ENCODE results near the gene KIAA1671. TPM values are rescaled to one million over a fixed set of nuclear protein-coding genes. Genes with fewer than 3 reads are reported as not detected.
A peak's percentile ranks its signal among the peaks of the same experiment; 100 is the strongest.

Gene KIAA1671
- total and polyA plus RNA-seq, 4 donors = 8.7 to 35.9 (median 19.1) TPM

DNA sequence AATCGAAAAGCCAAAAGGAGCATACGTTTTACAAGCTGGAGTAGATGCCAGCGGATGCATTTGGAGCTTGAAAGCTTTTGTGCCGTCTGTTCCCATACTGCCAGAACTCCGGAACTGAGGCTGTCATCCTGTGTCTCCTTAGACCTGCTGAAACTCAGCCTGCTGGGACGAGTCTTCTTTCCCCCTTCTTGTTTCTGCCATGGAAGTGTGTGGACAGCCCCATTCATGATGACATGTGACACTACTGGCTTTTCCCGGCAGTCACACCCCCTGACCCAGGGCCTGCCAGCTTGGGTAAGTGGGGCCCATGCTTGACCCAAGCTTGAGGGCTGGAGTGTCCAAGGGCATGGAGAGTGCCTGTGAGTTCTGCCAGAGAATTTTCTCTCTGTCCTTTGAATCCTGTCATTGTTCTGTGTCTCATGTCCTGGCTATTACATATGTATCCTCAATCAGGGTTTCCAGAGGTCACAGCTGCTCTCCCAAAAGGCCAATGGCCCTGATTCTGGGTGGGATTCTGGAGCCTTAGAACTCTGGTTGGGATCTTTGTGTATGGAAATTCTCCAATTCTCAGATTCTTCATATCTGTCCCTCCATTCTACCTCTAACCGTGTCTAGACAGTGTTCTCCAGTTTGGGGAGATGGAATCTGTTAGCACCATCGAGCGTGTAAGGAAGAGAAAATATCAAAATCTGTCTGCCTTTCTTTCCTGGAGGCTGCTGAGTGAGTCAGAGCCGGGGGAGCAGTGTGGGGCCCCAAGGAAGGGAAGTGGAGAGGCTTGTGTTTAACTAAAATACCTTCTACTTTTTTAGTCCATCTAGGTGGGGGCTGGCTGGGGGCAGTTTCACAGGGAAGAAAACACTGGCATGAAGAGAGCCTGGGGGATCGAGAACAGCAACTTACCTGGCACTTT, 73.2 kb downstream of the KIAA1671 start:
- TF ChIP-seq GABPA (IDR thresholded peaks at IDR 0.05 in 1 of 2, conservative IDR thresholded peaks at IDR 0.05 in 1 of 2) (no peak), NR2F2 (IDR thresholded peaks at IDR 0.05) (peak; percentile 63), RXRA (IDR thresholded peaks at IDR 0.05) (peak in 1 of 2 donors; percentile 6)
- Histone ChIP-seq H3K36me3 (ENCODE audit: control insufficient read depth in 4 of 4, insufficient read depth in 3 of 4, low read depth in 1 of 4, low read length in 3 of 4) (no peaks in the 10 kb centered on the region), H3K4me1 (ENCODE audit: control insufficient read depth in 4 of 4, insufficient read depth in 4 of 4, low read length in 3 of 4) (peaks cover 0 to 3% (median 0%) of the 10 kb centered on the region in 4 donors), H3K9ac (ENCODE audit: low read depth in 1 of 2, low read length in 2 of 2) (no peak overlapping the region), H3K9me3 (ENCODE audit: control insufficient read depth in 4 of 4, low read length in 3 of 4) (no peaks in the 10 kb centered on the region), H3K27me3 (ENCODE audit: control insufficient read depth in 4 of 4, insufficient read depth in 4 of 4, low read length in 3 of 4) (no peaks in the 10 kb centered on the region), H3K27ac (ENCODE audit: low read depth in 1 of 2, low read length in 2 of 2) (peak overlapping the region; percentile 61 to 63), H3K4me3 (ENCODE audit: low read depth in 1 of 3, low read length in 3 of 3) (no peak overlapping the region)
- WGBS = 75% methylated on average over 12 of the region's 12 CpGs
- DNase-seq (ENCODE audit: low spot score) = no peak

DNA sequence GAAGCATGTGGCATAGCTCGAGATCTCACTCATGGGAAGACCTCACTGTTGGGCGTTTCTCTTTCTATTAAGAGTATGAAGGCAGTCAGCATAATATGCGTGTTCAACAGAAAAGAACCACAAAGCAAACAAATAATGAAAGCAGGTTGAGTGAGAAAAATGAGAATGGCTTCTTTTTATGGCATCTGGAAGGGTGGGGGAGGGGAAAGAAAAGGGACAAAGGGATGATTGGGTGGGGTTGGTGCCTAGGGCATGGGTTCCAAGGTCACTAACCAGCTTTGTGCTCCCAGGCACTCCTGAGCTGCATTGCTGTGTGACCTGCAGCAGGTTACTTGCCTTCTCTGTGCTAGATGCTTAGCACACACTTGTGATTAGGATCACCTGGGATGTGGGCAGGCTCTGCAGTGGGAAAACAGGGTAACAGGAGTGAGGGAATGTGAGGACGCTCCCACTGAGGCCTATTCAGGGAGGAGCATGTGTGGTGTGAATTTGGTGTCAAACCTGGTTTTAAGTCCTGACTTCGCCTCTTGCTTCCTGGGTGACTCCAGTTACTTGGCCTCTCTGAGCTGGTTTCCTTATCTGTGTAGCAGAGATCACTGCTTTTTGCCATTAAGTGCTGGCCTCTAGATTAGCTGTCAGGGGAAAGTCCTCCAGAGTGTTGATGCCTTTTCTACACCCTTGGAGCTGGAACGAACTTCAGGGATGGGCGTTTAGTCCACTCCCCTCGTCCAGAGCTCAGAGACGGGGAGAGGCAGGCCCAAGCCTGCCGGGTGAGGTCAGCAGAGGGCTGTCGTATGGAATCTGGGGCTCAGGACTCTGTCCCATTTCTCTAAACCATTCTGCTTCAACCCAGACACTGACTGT, 74.8 kb downstream of the KIAA1671 start:
- Histone ChIP-seq H3K27ac (ENCODE audit: low read depth in 1 of 2, low read length in 2 of 2) (no peak overlapping the region), H3K36me3 (ENCODE audit: control insufficient read depth in 4 of 4, insufficient read depth in 3 of 4, low read depth in 1 of 4, low read length in 3 of 4) (no peaks in the 10 kb centered on the region)
- WGBS = 79% methylated on average over 11 of the region's 11 CpGs

DNA sequence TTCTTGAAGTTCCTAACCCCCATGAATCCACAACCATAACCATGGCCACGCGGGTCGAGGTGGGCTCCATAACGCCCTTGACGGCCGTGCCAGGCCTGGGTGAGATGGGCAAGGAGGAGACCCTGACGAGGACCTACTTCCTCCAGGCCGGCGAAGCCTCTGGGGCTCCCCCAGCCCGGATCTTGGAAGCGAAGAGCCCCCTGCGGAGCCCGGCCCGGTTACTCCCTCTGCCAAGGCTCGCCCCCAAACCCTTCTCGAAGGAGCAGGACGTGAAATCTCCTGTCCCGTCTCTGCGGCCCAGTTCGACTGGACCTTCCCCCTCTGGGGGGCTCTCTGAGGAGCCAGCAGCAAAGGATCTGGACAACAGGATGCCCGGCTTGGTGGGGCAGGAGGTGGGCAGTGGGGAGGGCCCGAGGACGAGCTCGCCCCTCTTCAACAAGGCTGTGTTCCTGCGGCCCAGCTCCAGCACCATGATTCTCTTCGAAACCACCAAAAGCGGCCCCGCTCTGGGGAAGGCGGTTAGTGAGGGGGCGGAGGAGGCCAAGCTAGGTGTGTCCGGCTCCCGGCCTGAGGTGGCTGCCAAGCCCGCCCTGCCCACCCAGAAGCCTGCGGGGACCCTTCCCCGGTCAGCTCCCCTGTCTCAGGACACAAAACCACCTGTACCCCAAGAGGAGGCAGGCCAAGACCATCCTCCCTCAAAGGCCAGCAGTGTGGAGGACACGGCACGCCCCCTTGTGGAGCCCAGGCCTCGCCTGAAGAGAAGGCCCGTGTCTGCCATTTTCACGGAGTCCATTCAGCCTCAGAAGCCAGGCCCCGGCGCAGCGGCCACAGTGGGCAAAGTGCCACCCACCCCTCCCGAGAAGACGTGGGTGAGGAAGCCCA, 75.7 kb downstream of the KIAA1671 start:
- 91% methylated on average over 45 of the region's 45 CpGs for WGBS
- H3K9ac ChIP-seq (ENCODE audit: low read depth in 1 of 2, low read length in 2 of 2) = no peak overlapping the region
- H3K36me3 ChIP-seq (ENCODE audit: control insufficient read depth in 4 of 4, insufficient read depth in 3 of 4, low read depth in 1 of 4, low read length in 3 of 4) = no peaks in the 10 kb centered on the region
- peaks cover 0 to 3% (median 0%) of the 10 kb centered on the region in 4 donors for H3K4me1 ChIP-seq (ENCODE audit: control insufficient read depth in 4 of 4, insufficient read depth in 4 of 4, low read length in 3 of 4)
- no peaks in the 10 kb centered on the region for H3K27me3 ChIP-seq (ENCODE audit: control insufficient read depth in 4 of 4, insufficient read depth in 4 of 4, low read length in 3 of 4)
- H3K4me3 ChIP-seq (ENCODE audit: low read depth in 1 of 3, low read length in 3 of 3) = no peak overlapping the region
- no peaks in the 10 kb centered on the region for H3K9me3 ChIP-seq (ENCODE audit: control insufficient read depth in 4 of 4, low read length in 3 of 4)
- H3K27ac ChIP-seq (ENCODE audit: low read depth in 1 of 2, low read length in 2 of 2) = no peak overlapping the region
- DNase-seq (ENCODE audit: low spot score) = no peak
- TF ChIP-seq FOXA1 (IDR thresholded peaks at IDR 0.05) (no peak), EGR1 (IDR thresholded peaks at IDR 0.05; ENCODE audit: low read depth in 2 of 2) (no peak), HNF4G (IDR thresholded peaks at IDR 0.05) (no peak), TAF1 (conservative IDR thresholded peaks at IDR 0.05) (no peak), HNF4A (conservative IDR thresholded peaks at IDR 0.05) (no peak), RAD21 (IDR thresholded peaks at IDR 0.05) (peak; percentile 37 to 69), GABPA (IDR thresholded peaks at IDR 0.05 in 1 of 2, conservative IDR thresholded peaks at IDR 0.05 in 1 of 2) (no peak), FOXA2 (IDR thresholded peaks at IDR 0.05) (no peak), YY1 (IDR thresholded peaks at IDR 0.05) (no peak)
- TF ChIP-seq, protein P1, sequence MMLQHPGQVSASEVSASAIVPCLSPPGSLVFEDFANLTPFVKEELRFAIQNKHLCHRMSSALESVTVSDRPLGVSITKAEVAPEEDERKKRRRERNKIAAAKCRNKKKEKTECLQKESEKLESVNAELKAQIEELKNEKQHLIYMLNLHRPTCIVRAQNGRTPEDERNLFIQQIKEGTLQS (IDR thresholded peaks at IDR 0.05) = no peak
- TF ChIP-seq, protein P2, sequence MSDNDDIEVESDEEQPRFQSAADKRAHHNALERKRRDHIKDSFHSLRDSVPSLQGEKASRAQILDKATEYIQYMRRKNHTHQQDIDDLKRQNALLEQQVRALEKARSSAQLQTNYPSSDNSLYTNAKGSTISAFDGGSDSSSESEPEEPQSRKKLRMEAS (IDR thresholded peaks at IDR 0.05) = no peak
- TF ChIP-seq, protein P3, sequence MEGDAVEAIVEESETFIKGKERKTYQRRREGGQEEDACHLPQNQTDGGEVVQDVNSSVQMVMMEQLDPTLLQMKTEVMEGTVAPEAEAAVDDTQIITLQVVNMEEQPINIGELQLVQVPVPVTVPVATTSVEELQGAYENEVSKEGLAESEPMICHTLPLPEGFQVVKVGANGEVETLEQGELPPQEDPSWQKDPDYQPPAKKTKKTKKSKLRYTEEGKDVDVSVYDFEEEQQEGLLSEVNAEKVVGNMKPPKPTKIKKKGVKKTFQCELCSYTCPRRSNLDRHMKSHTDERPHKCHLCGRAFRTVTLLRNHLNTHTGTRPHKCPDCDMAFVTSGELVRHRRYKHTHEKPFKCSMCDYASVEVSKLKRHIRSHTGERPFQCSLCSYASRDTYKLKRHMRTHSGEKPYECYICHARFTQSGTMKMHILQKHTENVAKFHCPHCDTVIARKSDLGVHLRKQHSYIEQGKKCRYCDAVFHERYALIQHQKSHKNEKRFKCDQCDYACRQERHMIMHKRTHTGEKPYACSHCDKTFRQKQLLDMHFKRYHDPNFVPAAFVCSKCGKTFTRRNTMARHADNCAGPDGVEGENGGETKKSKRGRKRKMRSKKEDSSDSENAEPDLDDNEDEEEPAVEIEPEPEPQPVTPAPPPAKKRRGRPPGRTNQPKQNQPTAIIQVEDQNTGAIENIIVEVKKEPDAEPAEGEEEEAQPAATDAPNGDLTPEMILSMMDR (IDR thresholded peaks at IDR 0.05; ENCODE audit: low read depth, low read length, missing input control) = peak; percentile 24

More for the DNA sequence above, 74.8 kb downstream of the KIAA1671 start:
- TF ChIP-seq RAD21 (IDR thresholded peaks at IDR 0.05) = peak in 1 of 2 donors; percentile 6
- TF ChIP-seq RXRA (IDR thresholded peaks at IDR 0.05) = no peak
- Histone ChIP-seq H3K4me1 (ENCODE audit: control insufficient read depth in 4 of 4, insufficient read depth in 4 of 4, low read length in 3 of 4) (peaks cover 0 to 3% (median 0%) of the 10 kb centered on the region in 4 donors), H3K4me3 (ENCODE audit: low read depth in 1 of 3, low read length in 3 of 3) (no peak overlapping the region), H3K9ac (ENCODE audit: low read depth in 1 of 2, low read length in 2 of 2) (no peak overlapping the region), H3K27me3 (ENCODE audit: control insufficient read depth in 4 of 4, insufficient read depth in 4 of 4, low read length in 3 of 4) (no peaks in the 10 kb centered on the region), H3K9me3 (ENCODE audit: control insufficient read depth in 4 of 4, low read length in 3 of 4) (no peaks in the 10 kb centered on the region)
- DNase-seq (ENCODE audit: low spot score) = no peak

Data from liver (tissue), 9 donors.